Right lobe of liver (tissue), 4 donors: ENCODE data around the gene FAM110A.

Experiments
- CTCF ChIP-seq, 4 donors: fragments of 200-600 bp in 3 of 4; fragments of 450-650 bp in 1 of 4; IDR thresholded peaks; one replicate each; pipeline versions ENCODE4 v1.5.1 to v1.8.0; 2016 to 2022; ENCODE audit warnings: antibody characterized with exemption in 4 of 4, mild to moderate bottlenecking in 2 of 4
- POLR2A ChIP-seq: fragments of 450-650 bp; IDR thresholded peaks from one replicate; pipeline ENCODE4 v1.6.1; 2017; ENCODE audit warnings: antibody characterized with exemption, mild to moderate bottlenecking
- donor health status: DM: no; HTN: no; CAD: no.
- donor health status: DM: no; HTN: no; CAD: no.
- donor health status: DM: no; HTN: yes; CAD: no.

GRCh38 chr20:848193-848592 is 14.7 kb downstream of the FAM110A start:
- TF ChIP-seq CTCF (IDR thresholded peaks at IDR 0.05) (no peak), POLR2A (no peak)
